ENCODE results near the gene CD48. TPM values are rescaled to one million over a fixed set of nuclear protein-coding genes. Genes with fewer than 3 reads are reported as not detected.

Gene CD48
- total RNA-seq, 1 experiment from 2014 or later, result 0.20 TPM

- Histone ChIP-seq H3K4me2 (ENCODE audit: low read length) (no peak overlapping the region), H3K27me3 (ENCODE audit: insufficient read depth, low read length) (no peaks in the 10 kb centered on the region), H3K4me3 (replicated peaks in 1 of 2; ENCODE audit: low read depth in 1 of 2, low read length in 2 of 2) (no peak overlapping the region), H3K27ac (ENCODE audit: low read depth, low read length) (no peak overlapping the region), H3K9ac (ENCODE audit: low read length) (no peak overlapping the region), H3K36me3 (ENCODE audit: control insufficient read depth in 1 of 2, insufficient read depth in 2 of 2, low read length in 2 of 2) (no peaks in the 10 kb centered on the region), H2AFZ (ENCODE audit: low read depth, low read length, poor library complexity, severe bottlenecking) (no peak overlapping the region), H3K9me3 (ENCODE audit: control insufficient read depth in 1 of 2, insufficient read depth in 1 of 2, low read depth in 1 of 2, low read length in 2 of 2) (no peaks in the 10 kb centered on the region), H3K4me1 (ENCODE audit: control insufficient read depth in 1 of 2, insufficient read depth in 2 of 2, low read length in 2 of 2) (peaks cover 0 to 8% of the 10 kb centered on the region in 2 experiments; a peak in 2 of 4 replicates), H3K79me2 (ENCODE audit: insufficient read depth, low read length) (no peaks in the 10 kb centered on the region), H4K20me1 (ENCODE audit: insufficient read depth) (no peaks in the 10 kb centered on the region), H3K9me2 (ENCODE audit: insufficient read depth) (no peaks in the 10 kb centered on the region)
- no TSS peak for BruUV-seq (replicated peaks)
- POLR2A ChIA-PET, result no interaction called here
- RAD21 ChIA-PET (ENCODE audit: low non-redundant PET in 1 of 2, low total read pairs in 2 of 2, uncharacterized antibody in 2 of 2, unreplicated experiment in 2 of 2), result no interaction called here
- intact Hi-C loops (cut with micrococcal nuclease), result loop anchor here (5.0 kb wide), 1 partner anchor 465 kb away; no protein-coding TSS in a partner anchor
- DNase-seq (ENCODE audit: low read depth, low spot score) (no peak), ATAC-seq (no peak)
- CTCF ChIA-PET, result no interaction called here
- no peak for TF ChIP-seq ELF1 (IDR thresholded peaks at IDR 0.05; ENCODE audit: borderline replicate concordance, low read depth)
- no peak for TF ChIP-seq SRF (IDR thresholded peaks at IDR 0.05; ENCODE audit: low read depth)
Observed at GRCh38 chr1:160676869-160677597, 34.6 kb downstream of the CD48 start.

- Histone ChIP-seq H3K4me3 (replicated peaks in 1 of 2; ENCODE audit: low read depth in 1 of 2, low read length in 2 of 2) (no peak overlapping the region), H3K79me2 (ENCODE audit: insufficient read depth, low read length) (no peaks in the 10 kb centered on the region), H3K9ac (ENCODE audit: low read length) (no peak overlapping the region), H4K20me1 (ENCODE audit: insufficient read depth) (no peaks in the 10 kb centered on the region), H3K9me2 (ENCODE audit: insufficient read depth) (no peaks in the 10 kb centered on the region), H3K27ac (ENCODE audit: low read depth, low read length) (no peak overlapping the region), H3K4me2 (ENCODE audit: low read length) (peak overlapping the region; percentile 29; the same call in 1 of the 2 replicates), H3K36me3 (ENCODE audit: control insufficient read depth in 1 of 2, insufficient read depth in 2 of 2, low read length in 2 of 2) (no peaks in the 10 kb centered on the region), H2AFZ (ENCODE audit: low read depth, low read length, poor library complexity, severe bottlenecking) (peak overlapping the region; percentile 85), H3K27me3 (ENCODE audit: insufficient read depth, low read length) (no peaks in the 10 kb centered on the region), H3K9me3 (ENCODE audit: control insufficient read depth in 1 of 2, insufficient read depth in 1 of 2, low read depth in 1 of 2, low read length in 2 of 2) (no peaks in the 10 kb centered on the region), H3K4me1 (ENCODE audit: control insufficient read depth in 1 of 2, insufficient read depth in 2 of 2, low read length in 2 of 2) (peaks cover 0 to 8% of the 10 kb centered on the region in 2 experiments; a peak in 2 of 4 replicates)
- RAD21 ChIA-PET (ENCODE audit: low non-redundant PET in 1 of 2, low total read pairs in 2 of 2, uncharacterized antibody in 2 of 2, unreplicated experiment in 2 of 2), result no interaction called here
- BruUV-seq (replicated peaks), result no TSS peak
- POLR2A ChIA-PET, result interaction anchor here (0.9 to 1.5 kb wide), 2 partner anchors 38 to 247 kb away, joined by 3 to 4 read pairs; no protein-coding TSS in a partner anchor
- intact Hi-C loops (cut with micrococcal nuclease), result loop anchor here (2.0 to 5.0 kb wide), 2 partner anchors 17 to 466 kb away; no protein-coding TSS in a partner anchor
- CTCF ChIA-PET, result interaction anchor here (0.6 to 1.8 kb wide), 18 partner anchors 8 to 490 kb away, joined by 3 to 13 read pairs (median 3); partner anchors contain the start of genes F11R, ITLN2 and PPOX
- ATAC-seq, result peak; percentile 98
- TF ChIP-seq REST (IDR thresholded peaks at IDR 0.05; ENCODE audit: low read depth) (no peak), MAX (IDR thresholded peaks at IDR 0.05) (no peak), SP1 (IDR thresholded peaks at IDR 0.05; ENCODE audit: low read depth) (no peak), EZH2phosphoT487 (IDR thresholded peaks at IDR 0.05; ENCODE audit: borderline replicate concordance) (no peak), CBX3 (IDR thresholded peaks at IDR 0.05; ENCODE audit: low read depth) (no peak), ELF1 (IDR thresholded peaks at IDR 0.05; ENCODE audit: borderline replicate concordance, low read depth) (no peak), RAD21 (IDR thresholded peaks at IDR 0.05; ENCODE audit: low read depth) (peak; percentile 73), CTCF (IDR thresholded peaks at IDR 0.05 in 2 of 3, conservative IDR thresholded peaks at IDR 0.05 in 1 of 3; ENCODE audit: borderline replicate concordance in 1 of 3, insufficient read depth in 1 of 3, low read depth in 2 of 3, low read length in 2 of 3) (peak; percentile 72 to 93 (median 91))
- peak; percentile 57 for DNase-seq (ENCODE audit: low read depth, low spot score)
Observed at GRCh38 chr1:160675641-160676410, 35.8 kb downstream of the CD48 start.
